H1 (cell line): ENCODE results near the gene UBASH3B. TPM values are rescaled to one million over a fixed set of nuclear protein-coding genes. Genes with fewer than 3 reads are reported as not detected.

Experiments used
- CTCF ChIA-PET: fragments of 300-600 bp; sonication (Branson Sonifier 250); formaldehyde crosslinking; loops from one replicate; lab custom pipeline; 2021; ENCODE audit not compliant: partially characterized antibody; lab: Charles Lee
- POLR2A ChIA-PET: fragments of 300-600 bp; sonication (Branson Sonifier 250); formaldehyde crosslinking; loops from one replicate; lab custom pipeline; 2021; ENCODE audit warnings: inconsistent platforms; ENCODE audit not compliant: partially characterized antibody; lab: Charles Lee
- DNase-seq, 2 experiments: peaks; one replicate each; pipeline versions ENCODE4 v3.0.0 to v3.0.0-alpha.2; 2010 to 2022; ENCODE audit warnings: low spot score in 2 of 2, low read depth in 1 of 2, mixed read lengths in 1 of 2
- FAIRE-seq: peaks from 2 replicates; lab custom pipeline; 2011; peaks lifted over from hg19 to GRCh38; lab: Jason Lieb, UNC
- H2AFZ ChIP-seq: 2 replicates; pipeline ENCODE4 v1.8.1; 2012; ENCODE audit warnings: low read length, inconsistent platforms
- H2AK5ac ChIP-seq: 2 replicates; pipeline ENCODE4 v1.6.1; 2013; ENCODE audit warnings: low read depth, low read length
- H2BK120ac ChIP-seq: replicated peaks from 2 replicates; pipeline ENCODE3; 2013; ENCODE audit warnings: low read depth, low read length, inconsistent platforms
- H2BK12ac ChIP-seq: 2 replicates; pipeline ENCODE4 v1.6.1; 2013; ENCODE audit warnings: low read depth, low read length
- H2BK15ac ChIP-seq: 2 replicates; pipeline ENCODE4 v1.6.1; 2013; ENCODE audit warnings: low read length
- H2BK20ac ChIP-seq: 2 replicates; pipeline ENCODE4 v1.6.1; 2013; ENCODE audit warnings: low read length
- H2BK5ac ChIP-seq: 2 replicates; pipeline ENCODE4 v1.6.1; 2013; ENCODE audit warnings: low read depth, low read length
- H3K14ac ChIP-seq: 2 replicates; pipeline ENCODE4 v1.6.1; 2013; ENCODE audit warnings: inconsistent platforms; ENCODE audit not compliant: insufficient read length
- H3K18ac ChIP-seq: 2 replicates; pipeline ENCODE4 v1.6.1; 2013; ENCODE audit warnings: low read length; ENCODE audit errors: extremely low read depth
- H3K23ac ChIP-seq: 2 replicates; pipeline ENCODE4 v1.6.1; 2013; ENCODE audit warnings: inconsistent platforms; ENCODE audit not compliant: insufficient read length
- H3K23me2 ChIP-seq: 2 replicates; pipeline ENCODE4 v1.6.1; 2013; ENCODE audit warnings: low read depth, low read length
- H3K27ac ChIP-seq: 2 replicates; pipeline ENCODE4 v1.6.1; 2011; ENCODE audit warnings: low read depth, low read length, inconsistent platforms
- H3K27me3 ChIP-seq, 4 experiments: replicated peaks in 1 of 4; 1 replicate in 1 of 4; 2 replicates in 3 of 4; pipeline versions ENCODE4 v1.6.1 to v1.8.1; 2011 to 2013; ENCODE audit warnings: low read length in 3 of 4, mild to moderate bottlenecking in 3 of 4, inconsistent platforms in 2 of 4, mixed read lengths in 2 of 4, moderate library complexity in 1 of 4; ENCODE audit not compliant: control insufficient read depth in 3 of 4, insufficient read depth in 3 of 4; ENCODE audit errors: extremely low read depth in 1 of 4
- H3K36me3 ChIP-seq, 4 experiments: 2 replicates each; pipeline versions ENCODE4 v1.6.1 to v1.8.1; 2011 to 2013; ENCODE audit warnings: mild to moderate bottlenecking in 4 of 4, low read length in 3 of 4, moderate library complexity in 2 of 4, control low read depth in 1 of 4, inconsistent platforms in 1 of 4; ENCODE audit not compliant: insufficient read depth in 4 of 4, control insufficient read depth in 2 of 4
- H3K4ac ChIP-seq: replicated peaks from 2 replicates; pipeline ENCODE3; 2013; ENCODE audit warnings: low read length, low read depth, mixed read lengths, inconsistent platforms; ENCODE audit not compliant: insufficient read length
- H3K4me1 ChIP-seq, 4 experiments: replicated peaks in 1 of 4; 1 replicate in 1 of 4; 2 replicates in 3 of 4; pipeline versions ENCODE4 v1.6.1 to v1.8.1; 2011 to 2013; ENCODE audit warnings: low read length in 3 of 4, inconsistent platforms in 2 of 4, mixed read lengths in 1 of 4; ENCODE audit not compliant: insufficient read depth in 4 of 4, control insufficient read depth in 3 of 4
- H3K4me2 ChIP-seq, 2 experiments: 2 replicates each; pipeline versions ENCODE4 v1.6.1 to v1.8.1; 2011 to 2013; ENCODE audit warnings: low read depth in 2 of 2, low read length in 2 of 2, control low read depth in 1 of 2, inconsistent platforms in 1 of 2, mild to moderate bottlenecking in 1 of 2; ENCODE audit not compliant: insufficient read depth in 1 of 2
- H3K4me3 ChIP-seq, 4 experiments: fragments of 200-600, 300-600 bp in 1 of 4; sonication (generic), shearing (Covaris generic), sonication (Bioruptor Twin) in 1 of 4; 2 replicates each; pipeline versions ENCODE4 v1.5.1 to v1.8.1; 2011 to 2016; ENCODE audit warnings: low read length in 4 of 4, low read depth in 3 of 4, control low read depth in 2 of 4, inconsistent platforms in 2 of 4, mild to moderate bottlenecking in 2 of 4, mixed read lengths in 1 of 4, moderate library complexity in 1 of 4; ENCODE audit not compliant: insufficient read depth in 2 of 4; ENCODE audit errors: extremely low read depth in 1 of 4
- H3K56ac ChIP-seq: replicated peaks from 2 replicates; pipeline ENCODE3; 2013; ENCODE audit warnings: low read depth, mild to moderate bottlenecking, mixed read lengths, low read length, inconsistent platforms; ENCODE audit not compliant: insufficient read length
- H3K79me1 ChIP-seq: 2 replicates; pipeline ENCODE4 v1.6.1; 2013; ENCODE audit warnings: low read depth, low read length, control low read depth
- H3K79me2 ChIP-seq, 2 experiments: 2 replicates each; pipeline versions ENCODE4 v1.6.1 to v1.8.1; 2012 to 2013; ENCODE audit warnings: low read length in 2 of 2, mild to moderate bottlenecking in 2 of 2, inconsistent platforms in 1 of 2; ENCODE audit not compliant: insufficient read depth in 2 of 2, control insufficient read depth in 1 of 2
- H3K9ac ChIP-seq, 4 experiments: replicated peaks in 1 of 4; 1 replicate in 1 of 4; 2 replicates in 3 of 4; pipeline versions ENCODE4 v1.6.1 to v1.8.1; 2011 to 2013; ENCODE audit warnings: low read depth in 3 of 4, low read length in 3 of 4, control low read depth in 2 of 4, mild to moderate bottlenecking in 2 of 4, moderate library complexity in 2 of 4, inconsistent platforms in 1 of 4; ENCODE audit errors: extremely low read depth in 1 of 4
- H3K9me3 ChIP-seq, 2 experiments: 2 replicates each; pipeline versions ENCODE4 v1.6.1 to v1.8.1; 2012 to 2013; ENCODE audit warnings: mild to moderate bottlenecking in 2 of 2, moderate library complexity in 2 of 2, control low read depth in 1 of 2, inconsistent platforms in 1 of 2, low read depth in 1 of 2, low read length in 1 of 2, mixed read lengths in 1 of 2; ENCODE audit not compliant: insufficient read depth in 2 of 2
- H4K20me1 ChIP-seq, 2 experiments: replicated peaks in 1 of 2; 2 replicates each; pipeline versions ENCODE3 to v1.8.1; 2011 to 2013; ENCODE audit warnings: inconsistent platforms in 2 of 2, low read length in 2 of 2, mild to moderate bottlenecking in 1 of 2; ENCODE audit not compliant: insufficient read depth in 2 of 2, control insufficient read depth in 1 of 2
- H4K5ac ChIP-seq: 2 replicates; pipeline ENCODE4 v1.6.1; 2013; ENCODE audit warnings: low read length, low read depth, mixed read lengths, inconsistent platforms; ENCODE audit not compliant: insufficient read length
- H4K8ac ChIP-seq: 2 replicates; pipeline ENCODE4 v1.8.0; 2013; ENCODE audit warnings: mild to moderate bottlenecking, moderate library complexity, low read length, inconsistent platforms; ENCODE audit not compliant: insufficient read depth; ENCODE audit errors: extremely low read depth
- H4K91ac ChIP-seq: replicated peaks from 2 replicates; pipeline ENCODE3; 2013; ENCODE audit warnings: low read length, mixed read lengths, inconsistent platforms; ENCODE audit not compliant: insufficient read length
- ASH2L ChIP-seq: fragments of 200-600, 300-600 bp; sonication (generic); IDR thresholded peaks from one replicate; pipeline ENCODE4 v1.7.1; 2017; ENCODE audit warnings: low read length
- NANOG ChIP-seq: IDR thresholded peaks from 2 replicates; pipeline ENCODE4 v1.6.1; 2011; ENCODE audit warnings: low read length, low read depth, mild to moderate bottlenecking, inconsistent platforms; ENCODE audit not compliant: insufficient read depth, poor library complexity, severe bottlenecking
- RAD21 ChIP-seq, 2 experiments: IDR thresholded peaks in 1 of 2; conservative IDR thresholded peaks in 1 of 2; 2 replicates each; pipeline ENCODE4 v1.6.1; 2011; ENCODE audit warnings: low read depth in 2 of 2, low read length in 2 of 2, improper control_type of control experiment in 1 of 2, inconsistent platforms in 1 of 2, mild to moderate bottlenecking in 1 of 2, moderate library complexity in 1 of 2
- SIN3A ChIP-seq, 2 experiments: IDR thresholded peaks in 1 of 2; conservative IDR thresholded peaks in 1 of 2; 2 replicates each; pipeline ENCODE4 v1.6.1; 2011 to 2012; ENCODE audit warnings: low read length in 2 of 2, improper control_type of control experiment in 1 of 2, low read depth in 1 of 2, mild to moderate bottlenecking in 1 of 2
- SP1 ChIP-seq: IDR thresholded peaks from 2 replicates; pipeline ENCODE4 v1.6.1; 2011; ENCODE audit warnings: low read depth, low read length
- SUZ12 ChIP-seq: fragments of 200-600 bp; sonication (generic); IDR thresholded peaks from 2 replicates; pipeline ENCODE4 v1.6.1; 2012; ENCODE audit warnings: mild to moderate bottlenecking, inconsistent platforms, low read length, moderate library complexity, mixed read lengths
- YY1 ChIP-seq: IDR thresholded peaks from 2 replicates; pipeline ENCODE4 v1.6.1; 2011; ENCODE audit warnings: low read depth, mild to moderate bottlenecking, low read length
- WGBS, 2 experiments: shearing (Covaris generic) in 1 of 2; methylation state at CpG; one replicate each; pipeline versions ENCODE4 v1.1.6 to v1.1.7; 2013 to 2015; ENCODE audit warnings: low lambda C conversion rate in 2 of 2, mixed read lengths in 2 of 2, inconsistent platforms in 1 of 2, low coverage in 1 of 2, missing lambda C conversion rate in 1 of 2; ENCODE audit not compliant: insufficient replicate concordance in 2 of 2, insufficient coverage in 1 of 2, insufficient read length in 1 of 2; ENCODE audit errors: extremely low coverage in 1 of 2, missing lambda C conversion rate in 1 of 2; 5-methylcytosine and 5-hydroxymethylcytosine counted together
- polyA plus RNA-seq, 7 experiments: library from polyadenylated mRNA; depleted of rRNA in 3 of 7; stranded (reverse) in 5 of 7; unstranded in 2 of 7; fragments of >200 nt in 5 of 7; fragments of 200-250 nt in 2 of 7; gene quantifications; 1 replicate in 5 of 7; 2 replicates in 1 of 7; 4 replicates in 1 of 7; pipeline versions ENCODE4 v1.2.1 to v1.2.3, GENCODE V29; 2011 to 2013; ENCODE audit warnings: missing spikeins in 2 of 7, mixed read lengths in 2 of 7
- total RNA-seq: library from RNA; stranded (reverse); fragmentation: NEBNext Ultra II Directional; extraction: Animal tissue kit (Norgen Biotek cat#: 25700); gene quantifications from 2 replicates; pipeline ENCODE4 v1.2.1, GENCODE V29; 2021
- TF ChIP-seq, protein P1 (sequence below), 3 experiments: IDR thresholded peaks; 1 replicate in 2 of 3; 2 replicates in 1 of 3; pipeline versions ENCODE4 v1.5.1 to v1.6.1; 2011; ENCODE audit warnings: low read length in 3 of 3, mild to moderate bottlenecking in 3 of 3, inconsistent platforms in 2 of 3, low read depth in 1 of 3, moderate library complexity in 1 of 3; ENCODE audit not compliant: insufficient read depth in 1 of 3; ENCODE audit errors: control extremely low read depth in 1 of 3

Gene UBASH3B
- total and polyA plus RNA-seq, 2 of the 8 experiments (the other 6 are each of a cell fraction or from before 2014, with no cell fraction given) = 7.5 to 9.5 TPM

DNA sequence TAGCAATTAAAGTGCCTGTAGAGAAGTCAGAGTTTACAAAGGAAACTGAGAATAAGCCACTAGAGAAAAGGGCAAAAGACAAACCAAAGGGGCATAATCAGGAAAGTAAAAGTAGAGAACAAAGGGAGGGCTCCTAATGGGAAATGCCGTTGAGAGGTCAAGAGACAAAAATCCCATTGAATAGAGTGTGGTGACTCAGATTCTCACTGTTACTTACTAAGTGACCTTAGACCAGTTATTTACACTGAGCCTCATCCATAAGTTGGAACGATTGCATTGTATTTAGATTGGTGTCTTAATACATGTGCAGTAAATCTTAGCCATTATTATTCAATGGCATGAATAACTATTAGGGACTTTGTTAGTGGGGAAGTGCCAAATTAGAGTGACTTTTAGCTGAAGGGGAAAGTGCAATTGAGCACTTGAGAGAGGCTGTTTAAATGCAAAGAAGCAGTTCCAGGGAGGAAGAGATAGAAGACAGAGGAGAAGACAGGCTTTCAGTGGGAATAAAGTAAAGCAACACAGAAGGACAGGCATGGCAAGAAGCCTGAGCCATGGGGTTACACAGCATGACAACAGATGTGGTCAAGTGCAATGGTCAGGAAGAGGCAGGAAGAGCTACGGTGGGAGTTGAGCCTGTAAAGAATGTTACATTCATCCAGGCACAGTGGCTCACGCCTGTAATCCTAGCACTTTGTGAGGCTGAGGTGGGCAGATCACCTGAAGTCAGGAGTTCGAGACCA, 82.6 kb downstream of the UBASH3B start:
- CTCF ChIA-PET = interaction anchor here (0.6 to 7.2 kb wide), 8 partner anchors 8 to 308 kb away, joined by 3 to 40 read pairs (median 5); partner anchors contain the start of gene UBASH3B

More for the DNA sequence above, 82.6 kb downstream of the UBASH3B start:
- H3K79me2 ChIP-seq = no peaks in the 10 kb centered on the region
- WGBS, 2 experiments = 82% methylated on average over 5 of the region's 5 CpGs; no CpG with 5 or more reads in 1 of the 2 experiments
- H3K79me1 ChIP-seq = no peaks in the 10 kb centered on the region
- H3K18ac ChIP-seq = no peak overlapping the region
- no peak overlapping the region for H4K5ac ChIP-seq
- H3K14ac ChIP-seq = no peak overlapping the region
- H3K27me3 ChIP-seq = no peaks in the 10 kb centered on the region
- H2BK5ac ChIP-seq = no peak overlapping the region
- DNase-seq = no peak
- H3K9me3 ChIP-seq = no peaks in the 10 kb centered on the region
- H3K4ac ChIP-seq = no peak overlapping the region
- 0 out of 2 replicates have a peak overlapping the region, but pooled peaks have one; percentile 45 for H2AK5ac ChIP-seq
- H2BK12ac ChIP-seq = peak overlapping the region; percentile 72; the same call in 1 of the 2 replicates
- no peak overlapping the region for H2AFZ ChIP-seq
- H2BK20ac ChIP-seq = no peak overlapping the region
- 0 out of 7 replicates have a peak, but pooled peaks cover 0 to 4% (median 0%) of the 10 kb centered on the region in 4 experiments for H3K4me1 ChIP-seq
- H3K4me2 ChIP-seq = no peak overlapping the region
- H3K4me3 ChIP-seq = no peak overlapping the region
- no peak overlapping the region for H2BK15ac ChIP-seq
- H4K20me1 ChIP-seq = no peaks in the 10 kb centered on the region
- no peak overlapping the region for H2BK120ac ChIP-seq
- H3K36me3 ChIP-seq = no peaks in the 10 kb centered on the region
- no peak overlapping the region for H4K91ac ChIP-seq
- POLR2A ChIA-PET = interaction anchor here (1.0 kb wide), 1 partner anchor 9 kb away, joined by 4 read pairs; no protein-coding TSS in a partner anchor
- no peak overlapping the region for H3K23ac ChIP-seq
- H4K8ac ChIP-seq = no peak overlapping the region
- no peak overlapping the region for H3K9ac ChIP-seq
- FAIRE-seq = no peak
- H3K27ac ChIP-seq = no peak overlapping the region
- no peaks in the 10 kb centered on the region for H3K23me2 ChIP-seq
- TF ChIP-seq SUZ12 (no peak), RAD21 (IDR thresholded peaks at IDR 0.05 in 1 of 2, conservative IDR thresholded peaks at IDR 0.05 in 1 of 2; ENCODE audit: low read depth in 2 of 2, low read length in 2 of 2) (no peak), ASH2L (no peak), NANOG (no peak), SIN3A (conservative IDR thresholded peaks at IDR 0.05 in 1 of 2, IDR thresholded peaks at IDR 0.05 in 1 of 2; ENCODE audit: low read depth in 1 of 2, low read length in 2 of 2) (no peak), SP1 (no peak), YY1 (no peak)
- TF ChIP-seq, protein P1, sequence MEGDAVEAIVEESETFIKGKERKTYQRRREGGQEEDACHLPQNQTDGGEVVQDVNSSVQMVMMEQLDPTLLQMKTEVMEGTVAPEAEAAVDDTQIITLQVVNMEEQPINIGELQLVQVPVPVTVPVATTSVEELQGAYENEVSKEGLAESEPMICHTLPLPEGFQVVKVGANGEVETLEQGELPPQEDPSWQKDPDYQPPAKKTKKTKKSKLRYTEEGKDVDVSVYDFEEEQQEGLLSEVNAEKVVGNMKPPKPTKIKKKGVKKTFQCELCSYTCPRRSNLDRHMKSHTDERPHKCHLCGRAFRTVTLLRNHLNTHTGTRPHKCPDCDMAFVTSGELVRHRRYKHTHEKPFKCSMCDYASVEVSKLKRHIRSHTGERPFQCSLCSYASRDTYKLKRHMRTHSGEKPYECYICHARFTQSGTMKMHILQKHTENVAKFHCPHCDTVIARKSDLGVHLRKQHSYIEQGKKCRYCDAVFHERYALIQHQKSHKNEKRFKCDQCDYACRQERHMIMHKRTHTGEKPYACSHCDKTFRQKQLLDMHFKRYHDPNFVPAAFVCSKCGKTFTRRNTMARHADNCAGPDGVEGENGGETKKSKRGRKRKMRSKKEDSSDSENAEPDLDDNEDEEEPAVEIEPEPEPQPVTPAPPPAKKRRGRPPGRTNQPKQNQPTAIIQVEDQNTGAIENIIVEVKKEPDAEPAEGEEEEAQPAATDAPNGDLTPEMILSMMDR (IDR thresholded peaks at IDR 0.05; ENCODE audit: control extremely low read depth in 1 of 3, insufficient read depth in 1 of 3, low read depth in 1 of 3, low read length in 3 of 3) = no peak
- TF ChIP-seq, all 59 proteins: peak for 0
- H3K56ac ChIP-seq = no peak overlapping the region
